ENCODE measurements around the gene KIF17. TPM values are rescaled to one million over a fixed set of nuclear protein-coding genes. Genes with fewer than 3 reads are reported as not detected.

Gene KIF17
- total RNA-seq, 1 experiment from 2014 or later = 2.4 TPM

- no TSS peak for BruUV-seq (replicated peaks)
- CTCF ChIA-PET = no interaction called here
These were observed 33.2 kb downstream of the KIF17 start for GRCh38 chr1:20684651-20685050.

More at GRCh38 chr1:20684651-20685050, 33.2 kb downstream of the KIF17 start:
- no peak overlapping the region for H3K4me2 ChIP-seq (ENCODE audit: low read length)
- H3K27me3 ChIP-seq (ENCODE audit: insufficient read depth, low read length) = no peaks in the 10 kb centered on the region
- H3K79me2 ChIP-seq (ENCODE audit: insufficient read depth, low read length) = no peaks in the 10 kb centered on the region
- ChIA-PET POLR2A (no interaction called here), RAD21 (ENCODE audit: low non-redundant PET in 1 of 2, low total read pairs in 2 of 2, uncharacterized antibody in 2 of 2, unreplicated experiment in 2 of 2) (no interaction called here)
- H2AFZ ChIP-seq (ENCODE audit: low read depth, low read length, poor library complexity, severe bottlenecking) = no peak overlapping the region
- H4K20me1 ChIP-seq (ENCODE audit: insufficient read depth) = no peaks in the 10 kb centered on the region
- H3K9ac ChIP-seq (ENCODE audit: low read length) = no peak overlapping the region
- no peaks in the 10 kb centered on the region for H3K9me3 ChIP-seq (ENCODE audit: control insufficient read depth in 1 of 2, insufficient read depth in 1 of 2, low read depth in 1 of 2, low read length in 2 of 2)
- H3K36me3 ChIP-seq (ENCODE audit: control insufficient read depth in 1 of 2, insufficient read depth in 2 of 2, low read length in 2 of 2) = no peaks in the 10 kb centered on the region
- intact Hi-C loops (cut with micrococcal nuclease) = no loop called here
- no peaks in the 10 kb centered on the region for H3K4me1 ChIP-seq (ENCODE audit: control insufficient read depth in 1 of 2, insufficient read depth in 2 of 2, low read length in 2 of 2)
- DNase-seq (ENCODE audit: low read depth, low spot score) (no peak), ATAC-seq (no peak)
- no peaks in the 10 kb centered on the region for H3K9me2 ChIP-seq (ENCODE audit: insufficient read depth)
- no peak for TF ChIP-seq ZBTB33 (IDR thresholded peaks at IDR 0.05; ENCODE audit: extremely low read depth, insufficient replicate concordance, low read length)
- TF ChIP-seq ATF3 (IDR thresholded peaks at IDR 0.05) = no peak
- no peak for TF ChIP-seq EZH2phosphoT487 (IDR thresholded peaks at IDR 0.05; ENCODE audit: borderline replicate concordance)
- no peak for TF ChIP-seq ZFX (IDR thresholded peaks at IDR 0.05)
- TF ChIP-seq CTCF (IDR thresholded peaks at IDR 0.05 in 2 of 3, conservative IDR thresholded peaks at IDR 0.05 in 1 of 3; ENCODE audit: borderline replicate concordance in 1 of 3, insufficient read depth in 1 of 3, low read depth in 2 of 3, low read length in 2 of 3) = no peak
- no peak for TF ChIP-seq CBX3 (IDR thresholded peaks at IDR 0.05; ENCODE audit: low read depth)
- no peak for TF ChIP-seq RAD21 (IDR thresholded peaks at IDR 0.05; ENCODE audit: low read depth)
- no peak for TF ChIP-seq SRF (IDR thresholded peaks at IDR 0.05; ENCODE audit: low read depth)
- TF ChIP-seq YY1 (IDR thresholded peaks at IDR 0.05; ENCODE audit: extremely low read depth, insufficient replicate concordance, low read depth, low read length) = no peak
- no peak for TF ChIP-seq ZNF274 (IDR thresholded peaks at IDR 0.05; ENCODE audit: low read depth, low read length)
- TF ChIP-seq JUND (IDR thresholded peaks at IDR 0.05) = no peak
- no peak for TF ChIP-seq EZH2 (IDR thresholded peaks at IDR 0.05)
- TF ChIP-seq MAX (IDR thresholded peaks at IDR 0.05) = no peak
- TF ChIP-seq POLR2AphosphoS5 (IDR thresholded peaks at IDR 0.05; ENCODE audit: low read depth, low read length) = no peak
- no peak for TF ChIP-seq REST (IDR thresholded peaks at IDR 0.05; ENCODE audit: low read depth)
- no peak for TF ChIP-seq EGR1 (IDR thresholded peaks at IDR 0.05; ENCODE audit: low read depth)
- no peak for TF ChIP-seq CEBPB (IDR thresholded peaks at IDR 0.05; ENCODE audit: low read depth)
- H3K27ac ChIP-seq (ENCODE audit: low read depth, low read length) = no peak overlapping the region; the same call in 1 of the 2 replicates
- no peak overlapping the region for H3K4me3 ChIP-seq (replicated peaks in 1 of 2; ENCODE audit: low read depth in 1 of 2, low read length in 2 of 2)

All from HCT116 (cell line).